GM13977 (cell line): Measurements from ENCODE around the gene SYT6.

ENCODE experiments used
- DNase-seq: peaks from one replicate; pipeline ENCODE4 v3.0.0; 2012; ENCODE audit warnings: low spot score
- CTCF ChIP-seq: IDR thresholded peaks from 2 replicates; pipeline ENCODE4 v1.5.1; 2012; ENCODE audit warnings: mild to moderate bottlenecking, control low read depth; ENCODE audit not compliant: insufficient read depth; ENCODE audit errors: extremely low read depth, missing control alignments
- in situ Hi-C: fragments of 300-500 bp; cut with MboI; formaldehyde crosslinking; loops from one replicate; pipeline ENCODE4 v1.12.0; 2022; ENCODE audit warnings: low sequenced_read_pairs, low pct_unique_long_range_greater_than_20kb, mixed read lengths, inconsistent platforms; ENCODE audit not compliant: unreplicated experiment

The SYT6 gene

GRCh38 chr1:114156538-114157274, 3.0 kb upstream of the SYT6 start:
- TF ChIP-seq CTCF = no peak
- in situ Hi-C loops = no loop called here
- no peak for DNase-seq

GRCh38 chr1:114155706-114156105, 2.0 kb upstream of the SYT6 start:
- in situ Hi-C loops = no loop called here
- no peak for TF ChIP-seq CTCF

GRCh38 chr1:114154963-114155322, 1.3 kb upstream of the SYT6 start:
- TF ChIP-seq CTCF = no peak
- DNase-seq = no peak
- in situ Hi-C loops = no loop called here

More at GRCh38 chr1:114155706-114156105, 2.0 kb upstream of the SYT6 start:
- DNase-seq = no peak

GRCh38 chr1:114154146-114154962, 685 bp upstream of the SYT6 start:
- in situ Hi-C loops = no loop called here
- no peak for TF ChIP-seq CTCF
- no peak for DNase-seq

GRCh38 chr1:114152508-114153260, 985 bp downstream of the SYT6 start:
- peak; percentile 50 for DNase-seq
- TF ChIP-seq CTCF = no peak
- in situ Hi-C loops = no loop called here

GRCh38 chr1:114152089-114152507, 1.6 kb downstream of the SYT6 start:
- no peak for DNase-seq
- in situ Hi-C loops = no loop called here
- no peak for TF ChIP-seq CTCF
